Adrenal gland (tissue), 5 donors: Measurements from ENCODE around the gene LIPC.

Experiments
- CTCF ChIP-seq, 6 experiments: fragments of 450-650 bp in 4 of 6; fragments of 200-600 bp in 2 of 6; sonication (generic) in 1 of 6; IDR thresholded peaks; 1 replicate in 5 of 6; 2 replicates in 1 of 6; pipeline versions ENCODE4 v1.5.1 to v1.8.0; 2016 to 2021; ENCODE audit warnings: antibody characterized with exemption in 6 of 6, mild to moderate bottlenecking in 2 of 6, moderate library complexity in 1 of 6
- POLR2A ChIP-seq, 2 donors: fragments of 450-650 bp; IDR thresholded peaks; one replicate each; pipeline ENCODE4 v1.6.1; 2017; ENCODE audit warnings: antibody characterized with exemption in 2 of 2, mild to moderate bottlenecking in 2 of 2, moderate library complexity in 1 of 2
- donor health status: DM: no; HTN: no; CAD: no.

- TF ChIP-seq CTCF (IDR thresholded peaks at IDR 0.05) (no peak), POLR2A (IDR thresholded peaks at IDR 0.05) (no peak)
These were observed 31.3 kb downstream of the LIPC start for GRCh38 chr15:58462973-58463663.
